Coronary artery (tissue), 2 donors: ENCODE data around the gene CACNA1B.

ENCODE experiments used
- DNase-seq: peaks from one replicate; pipeline ENCODE4 v3.0.0-alpha.2; 2017; ENCODE audit warnings: low spot score
- H3K27ac ChIP-seq, 2 donors: fragments of 200-600 bp; sonication (generic); one replicate each; pipeline ENCODE4 v1.5.1; 2016 to 2019
- H3K4me3 ChIP-seq: fragments of 200-600 bp; sonication (generic); 2 replicates; pipeline ENCODE4 v1.5.1; 2016; ENCODE audit warnings: mild to moderate bottlenecking, moderate library complexity
- TF ChIP-seq, protein P1 (sequence below): fragments of 200-600 bp; sonication (generic); IDR thresholded peaks from one replicate; pipeline ENCODE4 v1.5.1; 2019; ENCODE audit warnings: antibody characterized with exemption

The CACNA1B gene

DNA sequence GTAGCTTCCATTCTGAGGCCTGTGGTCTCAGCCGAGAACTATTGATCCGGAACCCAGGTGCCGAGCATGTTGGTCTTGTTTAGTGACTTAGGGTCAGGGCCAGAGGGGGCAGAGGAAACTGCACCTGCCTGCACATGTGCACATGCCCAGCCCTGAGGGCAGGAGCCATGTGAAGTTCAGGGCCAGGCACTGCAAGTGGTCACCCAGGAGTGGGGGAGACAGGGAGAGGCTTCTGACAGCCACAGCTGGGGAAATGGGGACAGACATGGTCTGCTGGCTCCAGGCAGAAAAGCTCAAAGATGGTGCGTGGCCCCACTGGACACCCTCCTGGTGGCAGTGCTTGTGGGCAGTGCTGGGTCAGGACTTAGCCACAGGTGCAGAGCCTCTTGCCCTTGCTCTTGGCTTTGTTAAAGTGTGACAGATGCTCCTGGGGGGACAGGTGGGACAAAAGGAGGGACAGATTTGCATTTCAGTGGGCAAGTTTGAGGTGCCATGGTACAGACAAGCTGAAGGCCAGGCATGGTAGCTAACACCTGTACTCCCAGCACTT lies 134.4 kb downstream of the CACNA1B start:
- TF ChIP-seq, protein P1, sequence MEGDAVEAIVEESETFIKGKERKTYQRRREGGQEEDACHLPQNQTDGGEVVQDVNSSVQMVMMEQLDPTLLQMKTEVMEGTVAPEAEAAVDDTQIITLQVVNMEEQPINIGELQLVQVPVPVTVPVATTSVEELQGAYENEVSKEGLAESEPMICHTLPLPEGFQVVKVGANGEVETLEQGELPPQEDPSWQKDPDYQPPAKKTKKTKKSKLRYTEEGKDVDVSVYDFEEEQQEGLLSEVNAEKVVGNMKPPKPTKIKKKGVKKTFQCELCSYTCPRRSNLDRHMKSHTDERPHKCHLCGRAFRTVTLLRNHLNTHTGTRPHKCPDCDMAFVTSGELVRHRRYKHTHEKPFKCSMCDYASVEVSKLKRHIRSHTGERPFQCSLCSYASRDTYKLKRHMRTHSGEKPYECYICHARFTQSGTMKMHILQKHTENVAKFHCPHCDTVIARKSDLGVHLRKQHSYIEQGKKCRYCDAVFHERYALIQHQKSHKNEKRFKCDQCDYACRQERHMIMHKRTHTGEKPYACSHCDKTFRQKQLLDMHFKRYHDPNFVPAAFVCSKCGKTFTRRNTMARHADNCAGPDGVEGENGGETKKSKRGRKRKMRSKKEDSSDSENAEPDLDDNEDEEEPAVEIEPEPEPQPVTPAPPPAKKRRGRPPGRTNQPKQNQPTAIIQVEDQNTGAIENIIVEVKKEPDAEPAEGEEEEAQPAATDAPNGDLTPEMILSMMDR = no peak
- no peak for DNase-seq
- no peak overlapping the region for H3K27ac ChIP-seq
- no peak overlapping the region for H3K4me3 ChIP-seq

DNA sequence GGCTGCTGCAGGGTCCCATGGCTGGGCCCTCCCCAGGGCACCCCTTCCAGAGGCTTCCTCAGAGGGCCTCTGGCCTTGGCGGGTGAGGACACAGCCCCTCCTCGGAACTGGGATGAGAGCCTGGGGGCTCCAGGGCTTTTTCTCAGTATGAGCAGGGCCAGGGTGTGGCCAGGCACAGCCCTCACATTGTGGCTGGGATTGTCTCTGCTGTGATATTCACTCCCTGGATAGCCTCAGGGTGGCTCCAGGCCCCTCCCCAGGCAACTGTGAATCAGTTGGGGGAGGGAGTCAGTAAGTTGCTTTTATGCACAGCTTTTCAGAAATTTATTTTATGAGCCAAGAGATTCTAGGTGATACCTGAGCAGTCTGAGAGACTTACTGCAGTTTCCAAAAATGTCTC lies 135.7 kb downstream of the CACNA1B start:
- DNase-seq = no peak
- no peak overlapping the region for H3K27ac ChIP-seq
- TF ChIP-seq, protein P1 = no peak
- no peak overlapping the region for H3K4me3 ChIP-seq

DNA sequence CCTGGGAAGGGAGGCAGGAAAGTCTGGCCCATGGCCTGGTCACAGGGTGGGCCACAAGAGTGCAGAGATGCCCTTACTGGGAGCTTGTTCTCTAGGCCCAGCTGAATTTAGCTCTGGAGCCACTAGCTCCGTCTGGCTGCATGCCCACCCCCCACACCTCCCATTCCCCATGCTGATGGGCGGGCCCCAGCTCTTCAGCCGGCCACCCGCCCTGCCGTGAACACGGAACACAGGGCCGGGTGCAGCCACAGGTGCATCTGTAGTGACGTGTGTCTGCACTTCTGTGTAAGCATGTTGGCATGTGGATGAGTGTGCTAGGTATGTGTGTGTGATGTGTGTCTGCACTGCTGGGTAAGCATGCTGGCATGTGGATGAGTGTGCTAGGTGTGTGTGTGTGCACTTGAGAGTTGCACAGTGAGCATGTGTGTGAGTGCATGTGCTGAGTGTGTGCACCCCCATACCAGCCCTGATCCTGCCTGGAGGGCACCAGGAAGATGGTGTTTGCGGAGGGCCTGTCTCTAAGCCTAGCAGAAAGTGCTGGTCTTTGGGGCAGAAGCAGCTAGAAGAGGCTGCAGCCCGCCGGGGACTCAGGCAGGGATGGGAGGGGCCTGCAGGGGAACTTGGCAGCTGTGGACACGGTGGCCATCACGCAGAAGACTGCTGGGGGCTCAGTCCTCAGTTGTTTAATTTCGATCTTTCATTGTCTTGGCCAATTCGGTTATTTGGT lies 136.4 kb downstream of the CACNA1B start:
- no peak overlapping the region for H3K4me3 ChIP-seq
- no peak overlapping the region for H3K27ac ChIP-seq
- DNase-seq = no peak
- TF ChIP-seq, protein P1 = no peak

DNA sequence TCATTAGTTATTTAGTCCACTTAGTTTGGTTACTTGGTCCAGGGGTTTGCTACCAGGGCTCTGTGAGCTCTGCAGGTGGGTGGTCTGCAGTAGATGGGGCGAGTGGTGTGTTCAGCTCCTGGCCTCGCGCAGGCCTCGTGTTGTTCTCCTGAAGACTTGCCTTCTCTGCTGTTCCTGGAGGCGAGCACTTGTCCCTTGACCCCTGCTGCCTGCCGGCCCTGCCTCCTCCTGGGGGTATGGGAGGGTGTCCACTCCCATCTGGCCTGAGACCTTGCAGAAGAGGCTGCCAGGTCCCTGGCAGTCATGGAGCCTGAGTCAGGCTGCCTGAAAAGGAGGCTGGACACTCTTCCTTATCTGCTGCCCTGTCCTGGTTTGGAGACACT lies 137.0 kb downstream of the CACNA1B start:
- no peak for DNase-seq
- Histone ChIP-seq H3K27ac (no peak overlapping the region), H3K4me3 (no peak overlapping the region)
- TF ChIP-seq, protein P1 = no peak

DNA sequence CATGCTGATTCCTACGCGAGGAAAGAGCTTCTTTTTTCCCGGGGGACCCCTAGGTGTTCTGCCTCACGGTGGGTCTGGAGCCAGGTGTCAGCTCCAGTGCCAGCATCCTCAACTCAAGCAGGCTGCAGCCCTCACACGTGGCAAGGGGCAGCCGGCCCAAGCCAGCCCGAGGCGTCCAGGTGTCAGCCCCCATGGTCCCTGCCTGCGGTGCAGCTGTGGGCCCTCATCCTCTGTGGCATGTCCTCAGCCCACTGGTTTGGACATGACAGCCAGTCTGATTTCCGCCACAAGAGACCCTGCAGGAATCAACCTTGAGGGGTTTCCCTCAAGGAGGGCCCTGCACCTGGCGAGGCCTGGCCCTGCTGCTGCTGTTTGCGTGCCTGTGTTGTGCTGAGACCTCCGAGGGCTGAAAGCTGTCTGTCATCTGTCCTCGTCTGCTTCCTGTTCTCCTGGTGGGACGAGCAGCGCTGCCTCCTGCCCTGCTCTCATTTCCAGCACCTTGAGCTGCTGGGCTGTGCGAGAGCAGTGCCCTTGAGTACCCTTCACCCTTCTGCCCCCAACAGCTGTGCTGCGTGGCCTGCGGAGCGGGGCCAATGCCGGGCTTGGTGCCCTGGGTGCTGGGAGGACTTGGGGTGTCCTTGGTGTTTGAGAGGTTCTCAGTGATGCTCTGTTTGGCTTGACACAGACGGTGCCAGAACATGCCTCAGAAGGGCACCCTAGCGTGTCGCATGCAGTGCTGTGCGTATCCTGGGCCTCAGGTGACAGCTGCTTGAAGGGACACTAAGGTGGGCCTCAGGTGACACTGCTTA lies 137.6 kb downstream of the CACNA1B start:
- DNase-seq = no peak
- Histone ChIP-seq H3K27ac (no peak overlapping the region), H3K4me3 (no peak overlapping the region)
- TF ChIP-seq, protein P1 = no peak

DNA sequence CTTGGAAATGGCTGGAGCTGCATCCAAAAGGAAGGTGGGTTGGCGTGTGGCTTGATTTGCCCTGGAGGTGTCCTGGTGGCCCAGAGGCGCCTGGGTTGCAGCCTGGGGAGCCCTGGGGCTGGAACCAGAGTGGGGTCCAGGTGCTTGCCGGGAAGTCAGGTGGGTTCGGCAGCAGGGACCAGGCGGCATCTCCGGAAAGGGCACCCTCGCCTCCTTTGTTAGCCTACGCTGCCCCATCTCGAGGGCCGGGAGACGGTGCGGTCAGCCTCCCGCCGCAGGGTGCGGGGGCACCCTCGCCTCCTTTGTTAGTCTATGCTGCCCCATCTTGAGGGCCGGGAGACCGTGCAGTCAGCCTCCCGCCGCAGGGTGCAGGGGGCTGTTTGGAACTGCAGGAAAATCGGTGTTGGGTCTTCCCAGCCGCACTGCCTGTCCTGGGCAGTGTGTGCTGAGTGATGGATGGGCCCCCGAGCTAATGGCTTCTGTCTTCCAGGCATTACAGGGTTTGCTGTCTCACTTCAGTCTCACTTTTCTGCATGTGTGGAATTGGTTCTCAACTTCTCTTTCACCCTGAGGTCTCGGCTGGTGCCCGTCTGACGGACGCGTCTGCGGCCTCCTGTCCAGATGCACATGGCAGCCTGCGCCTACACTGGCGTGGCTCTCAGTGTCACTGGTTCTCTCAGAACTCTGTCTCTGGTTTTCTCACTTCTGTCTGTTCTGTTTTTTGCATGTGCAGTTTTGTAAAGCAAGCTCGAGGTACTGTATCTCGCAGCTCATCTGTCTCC lies 139.0 kb downstream of the CACNA1B start:
- H3K27ac ChIP-seq = no peak overlapping the region
- TF ChIP-seq, protein P1 = no peak
- no peak for DNase-seq
- no peak overlapping the region for H3K4me3 ChIP-seq
